CD4-positive, alpha-beta T cell treated with Interleukin-17A for 1 hour (primary cell): ENCODE data around the gene STOX1.
A peak's percentile ranks its signal among the peaks of the same experiment; 100 is the strongest.
"Not testable (repeated sequence)": the region's sequence is repeated elsewhere in the genome, so short reads cannot be mapped to it uniquely, and the experiment has no call there.

Source experiments
- DNase-seq: peaks from one replicate; pipeline ENCODE4 v3.0.0-alpha.2; 2020

Gene STOX1, protein sequence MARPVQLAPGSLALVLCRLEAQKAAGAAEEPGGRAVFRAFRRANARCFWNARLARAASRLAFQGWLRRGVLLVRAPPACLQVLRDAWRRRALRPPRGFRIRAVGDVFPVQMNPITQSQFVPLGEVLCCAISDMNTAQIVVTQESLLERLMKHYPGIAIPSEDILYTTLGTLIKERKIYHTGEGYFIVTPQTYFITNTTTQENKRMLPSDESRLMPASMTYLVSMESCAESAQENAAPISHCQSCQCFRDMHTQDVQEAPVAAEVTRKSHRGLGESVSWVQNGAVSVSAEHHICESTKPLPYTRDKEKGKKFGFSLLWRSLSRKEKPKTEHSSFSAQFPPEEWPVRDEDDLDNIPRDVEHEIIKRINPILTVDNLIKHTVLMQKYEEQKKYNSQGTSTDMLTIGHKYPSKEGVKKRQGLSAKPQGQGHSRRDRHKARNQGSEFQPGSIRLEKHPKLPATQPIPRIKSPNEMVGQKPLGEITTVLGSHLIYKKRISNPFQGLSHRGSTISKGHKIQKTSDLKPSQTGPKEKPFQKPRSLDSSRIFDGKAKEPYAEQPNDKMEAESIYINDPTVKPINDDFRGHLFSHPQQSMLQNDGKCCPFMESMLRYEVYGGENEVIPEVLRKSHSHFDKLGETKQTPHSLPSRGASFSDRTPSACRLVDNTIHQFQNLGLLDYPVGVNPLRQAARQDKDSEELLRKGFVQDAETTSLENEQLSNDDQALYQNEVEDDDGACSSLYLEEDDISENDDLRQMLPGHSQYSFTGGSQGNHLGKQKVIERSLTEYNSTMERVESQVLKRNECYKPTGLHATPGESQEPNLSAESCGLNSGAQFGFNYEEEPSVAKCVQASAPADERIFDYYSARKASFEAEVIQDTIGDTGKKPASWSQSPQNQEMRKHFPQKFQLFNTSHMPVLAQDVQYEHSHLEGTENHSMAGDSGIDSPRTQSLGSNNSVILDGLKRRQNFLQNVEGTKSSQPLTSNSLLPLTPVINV

DNA sequence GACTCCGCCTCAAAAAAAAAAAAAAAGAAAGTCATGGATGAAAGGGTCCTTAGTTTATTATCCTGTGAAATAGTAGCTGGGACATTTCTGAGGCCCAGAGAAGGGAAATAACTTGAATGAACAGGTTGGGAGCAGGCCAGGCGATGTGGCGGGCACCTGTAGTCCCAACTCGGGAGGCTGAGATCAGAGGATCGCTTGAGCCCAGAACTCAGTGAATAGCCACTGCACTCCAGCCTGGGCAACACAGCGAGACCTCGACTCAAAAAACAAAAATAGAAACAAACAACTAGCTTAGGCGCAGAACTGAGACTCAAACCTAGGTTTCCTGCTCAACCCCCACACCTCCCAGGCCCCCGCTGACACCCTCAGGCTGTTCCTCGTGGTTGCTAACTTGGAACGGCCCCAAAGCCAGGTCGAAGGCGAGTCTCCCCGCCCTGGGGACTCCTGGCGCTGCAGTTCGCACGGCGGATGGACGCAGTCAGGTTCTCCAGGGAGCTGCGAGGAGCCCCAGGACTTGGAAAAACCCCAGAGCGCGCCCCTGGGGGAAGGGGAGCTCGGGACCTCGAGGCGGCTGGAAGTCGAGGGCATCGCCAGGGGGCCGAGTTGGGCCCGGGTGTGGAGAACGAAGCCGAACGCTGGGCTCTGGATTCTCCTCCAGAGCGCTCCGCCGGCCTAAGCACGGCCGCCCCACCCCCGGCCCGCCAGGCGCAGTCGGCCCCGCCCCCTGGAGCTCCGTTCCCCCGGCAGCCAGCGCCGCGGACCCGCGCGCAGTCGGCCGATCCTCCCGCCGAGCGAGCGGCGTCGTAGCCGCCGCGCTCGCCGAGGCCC is at the start of gene STOX1:
TSS of gene STOX1 (plus strand) at position 768 of the 828 bp plus-strand sequence. CDS start 93 bp downstream, outside the sequence.
- peak; percentile 38 for DNase-seq

DNA sequence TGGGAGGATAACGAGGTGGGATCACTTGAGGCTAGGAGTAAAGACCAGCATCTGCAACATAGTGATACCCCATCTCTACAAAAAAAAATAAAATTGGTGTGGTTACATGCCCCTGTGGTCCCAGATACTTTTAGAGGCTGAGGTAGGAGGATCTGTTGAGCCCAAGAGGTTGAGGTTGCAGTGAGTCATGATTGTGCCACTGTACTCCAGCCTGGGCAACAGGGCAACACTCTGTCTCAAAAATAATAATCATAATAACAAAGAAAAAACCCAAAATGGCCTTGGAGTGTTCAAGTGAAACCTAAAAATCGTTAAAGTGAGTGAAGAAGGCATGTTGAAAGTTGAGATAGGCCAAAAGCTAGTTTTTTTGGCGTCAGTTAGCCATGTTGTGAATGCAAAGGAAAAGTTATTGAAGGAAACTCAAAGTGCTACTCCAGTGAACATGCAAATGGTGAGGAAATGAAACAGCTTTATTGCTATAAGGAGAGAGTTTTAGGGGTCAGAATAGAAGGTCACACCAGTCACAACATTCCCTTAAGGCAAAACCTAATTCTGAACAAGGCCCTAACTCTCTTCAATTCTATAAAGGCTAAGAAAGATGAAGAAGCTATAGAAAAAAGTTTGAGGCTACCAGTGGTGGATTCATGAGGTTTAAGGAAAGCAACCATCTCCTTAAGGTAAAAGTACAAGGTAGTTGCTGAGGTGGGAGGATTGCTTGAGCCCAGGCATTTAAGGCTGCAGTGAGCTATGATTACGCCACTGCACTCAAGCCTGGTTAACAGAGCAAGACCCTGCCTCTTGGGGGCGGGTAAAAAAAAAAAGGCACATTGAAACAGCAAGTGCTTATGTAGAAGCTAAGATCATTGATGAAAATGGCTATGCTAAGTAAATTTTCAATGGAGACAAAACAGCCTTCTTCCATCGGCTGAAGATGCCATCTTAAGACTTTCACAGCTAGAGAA is 45.4 kb upstream of the STOX1 start:
- no peak for DNase-seq

DNA sequence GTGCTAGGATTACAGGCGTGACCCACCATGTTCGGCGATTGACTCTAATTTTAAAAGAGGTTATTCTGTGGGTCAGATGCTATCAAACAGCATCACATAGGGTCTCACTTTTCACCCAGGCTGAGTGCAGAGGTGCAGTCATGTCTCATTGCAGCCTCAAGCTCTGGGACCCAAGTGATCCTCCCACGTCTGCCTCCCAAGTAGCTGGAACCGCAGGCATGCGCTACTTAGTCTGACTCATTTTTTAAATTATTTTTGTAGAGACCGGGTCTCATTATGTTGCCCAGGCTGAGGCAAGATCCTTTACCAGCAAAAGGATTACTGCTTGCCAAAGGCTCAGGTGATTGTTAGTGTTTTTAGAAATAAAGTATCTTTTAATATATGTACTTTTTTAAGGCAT is 42.9 kb upstream of the STOX1 start:
- no peak for DNase-seq

DNA sequence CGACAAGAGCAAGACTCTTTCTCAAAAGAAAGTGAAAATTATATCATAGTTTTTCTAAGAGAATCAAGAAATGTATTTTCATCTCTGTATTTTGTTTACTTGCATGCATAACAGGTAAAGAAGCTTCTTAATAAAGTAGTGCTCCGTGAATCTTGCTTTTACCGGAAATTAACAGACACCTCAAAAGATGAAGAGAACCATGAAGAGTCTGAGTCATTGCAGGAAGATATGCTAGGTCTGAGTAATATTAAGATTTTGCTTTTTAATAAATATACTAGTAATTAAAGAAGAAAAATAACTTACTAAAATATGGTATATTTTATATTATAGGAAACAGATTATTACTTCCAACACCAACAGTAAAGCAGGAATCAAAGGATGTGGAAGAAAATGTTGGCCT is 39.5 kb upstream of the STOX1 start:
- DNase-seq: no peak

DNA sequence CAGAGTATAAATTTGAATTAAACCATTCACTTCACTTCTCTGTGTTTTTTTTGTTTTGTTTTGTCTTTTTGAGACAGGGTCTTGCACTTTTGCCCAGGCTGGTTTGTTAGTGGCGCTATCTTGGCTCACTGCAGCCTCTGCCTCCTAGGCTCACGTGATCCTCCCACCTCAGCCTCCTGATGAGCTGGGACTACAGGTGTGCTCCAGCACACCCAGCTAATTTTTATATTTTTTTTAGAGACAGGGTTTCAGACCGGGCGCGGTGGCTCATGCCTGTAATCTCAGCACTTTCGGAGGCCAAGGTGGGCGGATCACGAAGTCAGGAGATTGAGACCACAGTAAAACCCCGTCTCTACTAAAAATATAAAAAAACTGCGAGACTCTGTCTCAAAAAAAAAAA is 36.9 kb upstream of the STOX1 start:
- DNase-seq: no peak

DNA sequence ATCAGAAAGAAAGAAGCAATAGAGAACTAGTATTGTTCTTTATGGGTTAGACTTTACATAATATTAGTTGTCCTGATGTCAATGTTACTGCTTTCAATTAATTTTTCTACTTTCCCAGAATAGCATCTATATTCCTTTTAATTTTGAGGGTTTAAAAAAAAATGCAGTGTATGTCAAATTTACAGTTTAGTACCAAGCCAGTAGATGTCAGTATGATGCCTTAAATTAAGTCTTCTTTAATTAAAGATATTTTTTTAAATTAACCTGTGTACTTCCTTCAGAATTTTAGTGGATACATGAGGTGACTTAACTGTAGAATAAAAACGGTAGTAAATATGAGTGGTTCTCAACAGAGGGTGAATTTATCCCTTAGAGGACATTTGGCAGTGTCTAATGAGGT is 35.2 kb upstream of the STOX1 start:
- DNase-seq: no peak

DNA sequence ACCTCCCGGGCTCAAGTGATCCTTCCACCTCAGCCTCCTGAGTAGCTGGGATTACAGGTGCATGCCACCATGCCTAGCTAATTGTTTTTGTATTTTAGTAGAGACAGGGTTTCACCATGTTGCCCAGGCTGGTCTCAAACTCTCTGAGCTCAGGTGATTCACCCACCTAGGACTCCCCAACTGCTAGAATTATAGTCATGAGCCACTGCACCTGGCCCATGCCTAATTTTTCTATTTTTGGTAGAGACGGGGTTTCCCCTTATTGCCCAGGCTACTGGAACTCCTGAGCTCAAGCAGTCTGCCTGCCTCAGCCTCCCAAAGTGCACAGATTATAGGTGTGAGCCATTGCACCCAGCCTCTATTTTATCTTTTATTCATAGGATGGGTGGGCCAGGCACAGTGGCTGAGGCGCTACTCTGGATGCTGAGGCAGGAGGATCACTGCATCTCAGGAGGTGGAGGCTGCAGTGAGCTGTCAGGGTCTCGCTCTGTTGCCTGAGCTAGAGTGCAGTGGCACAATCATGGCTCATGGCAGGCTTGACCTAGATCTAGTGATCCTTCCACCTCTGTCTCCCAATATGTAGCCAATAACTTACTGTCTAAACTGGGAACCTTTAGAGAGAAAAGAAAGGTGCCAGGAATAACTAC is 31.3 kb upstream of the STOX1 start:
- no peak for DNase-seq

DNA sequence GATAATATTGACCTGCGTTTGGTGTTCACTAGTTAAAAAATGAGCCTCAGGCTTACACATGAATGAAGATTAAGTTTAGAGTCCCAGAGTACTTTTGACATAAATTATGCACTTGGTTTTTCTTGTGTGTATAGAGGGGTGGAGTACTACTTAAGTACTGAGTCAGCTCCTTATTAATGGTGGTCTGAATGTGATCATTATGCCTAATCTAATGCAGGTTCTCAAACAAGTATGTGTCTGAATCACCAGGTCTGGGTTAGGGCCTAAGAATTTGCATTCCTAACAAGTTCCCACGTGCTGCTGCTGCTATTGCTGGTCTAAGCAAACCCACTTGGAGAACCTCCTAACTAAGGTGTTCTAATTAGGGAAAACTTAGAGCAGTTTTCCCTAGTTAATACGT is 30.7 kb upstream of the STOX1 start:
- DNase-seq: no peak

DNA sequence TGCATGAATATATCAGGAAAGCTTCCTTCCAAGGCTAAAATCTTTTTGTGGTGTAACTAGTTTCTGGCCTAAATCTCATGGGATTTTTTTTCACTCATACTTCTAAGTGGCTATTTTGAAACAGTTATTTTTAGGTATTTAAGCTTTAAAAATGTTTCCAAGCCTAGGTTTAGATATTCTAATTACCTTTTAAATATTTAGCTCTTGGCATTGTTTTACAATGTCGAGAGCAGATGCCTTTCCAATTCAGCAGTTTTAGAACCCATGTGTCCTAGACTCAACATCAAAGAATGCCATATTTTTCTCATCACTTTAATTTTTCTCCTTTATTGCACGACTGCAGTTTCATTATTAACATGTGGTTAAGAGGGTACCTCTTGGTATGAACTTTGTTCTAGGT is 27.1 kb upstream of the STOX1 start:
- DNase-seq: no peak

DNA sequence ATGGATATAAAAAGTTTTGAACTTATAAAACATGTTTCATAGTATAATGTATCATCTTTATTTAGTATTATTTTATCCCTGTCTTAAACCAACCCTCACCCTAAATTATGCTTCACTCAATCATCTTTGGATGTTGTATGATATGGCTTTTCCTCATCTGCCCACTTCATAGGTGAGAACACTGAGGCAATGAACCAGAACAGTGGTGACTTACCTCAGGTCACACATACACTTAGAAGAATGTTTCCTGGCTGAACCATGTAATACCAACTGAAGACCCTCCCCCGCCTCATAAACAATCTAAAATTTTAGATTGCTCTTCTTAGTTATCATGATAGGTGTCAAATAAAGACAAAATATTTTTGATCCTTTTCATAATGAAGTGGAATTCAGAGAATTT is 22.6 kb upstream of the STOX1 start:
- DNase-seq: no peak

DNA sequence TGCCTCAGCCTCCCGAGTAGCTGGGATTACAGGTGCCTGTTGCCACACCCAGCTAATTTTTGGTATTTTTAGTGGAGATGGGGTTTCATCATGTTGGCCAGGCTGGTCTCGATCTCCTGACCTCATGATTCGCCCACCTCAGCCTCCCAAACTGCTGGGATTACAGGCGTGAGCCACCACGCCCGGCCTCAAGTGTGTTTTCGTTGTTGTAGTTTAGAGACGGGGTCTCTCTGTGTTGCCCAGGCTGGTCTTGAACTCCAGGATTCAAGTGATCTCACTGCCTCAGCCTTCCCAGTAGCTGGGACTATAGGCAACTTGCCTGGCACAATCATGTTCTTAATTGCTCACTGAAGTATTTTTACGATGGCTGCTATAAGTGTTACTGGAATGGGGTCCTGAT is 16.5 kb upstream of the STOX1 start:
- not testable (repeated sequence) for DNase-seq

DNA sequence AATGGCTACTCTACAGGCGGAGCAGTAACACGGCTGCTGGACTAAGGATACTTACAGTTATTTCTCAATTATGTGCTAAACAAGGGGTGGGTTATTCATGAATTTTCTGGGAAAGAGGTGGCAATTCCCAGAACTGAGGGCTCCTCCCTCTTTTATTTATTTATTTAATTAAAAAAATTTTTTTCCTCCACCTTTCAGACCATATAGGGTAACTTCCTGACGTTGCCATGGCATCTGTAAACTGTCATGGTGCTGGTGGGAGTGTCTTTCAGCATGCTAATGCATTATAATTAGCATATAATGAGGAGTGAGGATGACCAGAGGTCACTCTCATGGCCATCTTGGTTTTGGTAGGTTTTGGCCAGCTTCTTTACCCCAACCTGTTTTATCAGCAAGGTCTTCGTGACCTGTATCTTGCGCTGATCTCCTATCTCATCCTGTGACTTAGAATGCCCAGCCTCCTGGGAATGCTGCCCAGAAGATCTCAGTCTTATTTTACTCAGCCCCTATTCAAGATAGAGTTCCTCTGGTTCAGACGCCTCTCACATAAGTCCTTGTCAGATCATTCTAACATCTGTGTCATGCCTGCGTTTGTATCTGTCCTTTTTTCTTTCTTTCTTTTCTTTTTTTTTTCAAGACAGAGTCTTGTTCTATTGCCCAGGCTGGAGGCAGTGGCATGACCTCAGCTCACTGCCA is 15.9 kb upstream of the STOX1 start:
- no peak for DNase-seq

DNA sequence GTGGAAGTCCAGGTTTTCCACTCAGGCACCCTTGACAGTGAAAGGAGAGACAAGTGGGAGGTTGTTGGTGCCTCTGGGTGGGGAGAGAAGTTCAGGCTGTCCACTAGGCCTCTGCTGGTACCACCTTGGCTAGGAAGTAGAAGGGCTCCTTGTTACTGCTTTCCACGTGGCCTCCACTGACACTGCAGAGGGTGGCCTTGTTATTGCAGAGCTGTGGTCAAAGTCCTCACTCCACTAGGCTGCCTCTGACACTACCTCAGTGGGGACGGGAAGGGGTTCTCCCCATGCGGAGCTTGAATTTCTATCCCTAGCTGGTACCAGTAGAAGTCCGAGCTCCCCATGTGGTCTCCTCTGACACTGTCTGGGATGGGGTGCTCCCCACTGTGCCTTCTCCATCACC is 14.9 kb upstream of the STOX1 start:
- DNase-seq: no peak

DNA sequence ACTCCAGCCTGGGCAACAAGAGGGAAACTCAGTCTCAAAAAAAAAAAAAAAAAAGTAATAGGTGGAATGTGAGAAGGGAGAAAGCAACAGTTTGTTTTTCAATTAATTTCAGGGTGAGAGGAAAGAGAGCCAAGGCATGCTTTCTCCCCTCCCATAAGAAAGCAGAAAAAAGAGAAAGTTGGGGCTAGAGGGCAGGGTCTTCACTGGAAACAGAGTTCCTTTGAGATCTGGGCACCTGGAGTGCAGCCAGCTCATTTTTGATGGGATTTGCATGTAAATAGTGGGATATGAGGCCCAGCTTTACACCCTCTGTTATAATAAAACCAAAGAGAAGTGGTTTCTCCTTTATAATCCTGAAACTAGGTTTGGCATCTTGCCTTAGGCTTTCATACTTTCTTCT is 13.8 kb upstream of the STOX1 start:
- no peak for DNase-seq

DNA sequence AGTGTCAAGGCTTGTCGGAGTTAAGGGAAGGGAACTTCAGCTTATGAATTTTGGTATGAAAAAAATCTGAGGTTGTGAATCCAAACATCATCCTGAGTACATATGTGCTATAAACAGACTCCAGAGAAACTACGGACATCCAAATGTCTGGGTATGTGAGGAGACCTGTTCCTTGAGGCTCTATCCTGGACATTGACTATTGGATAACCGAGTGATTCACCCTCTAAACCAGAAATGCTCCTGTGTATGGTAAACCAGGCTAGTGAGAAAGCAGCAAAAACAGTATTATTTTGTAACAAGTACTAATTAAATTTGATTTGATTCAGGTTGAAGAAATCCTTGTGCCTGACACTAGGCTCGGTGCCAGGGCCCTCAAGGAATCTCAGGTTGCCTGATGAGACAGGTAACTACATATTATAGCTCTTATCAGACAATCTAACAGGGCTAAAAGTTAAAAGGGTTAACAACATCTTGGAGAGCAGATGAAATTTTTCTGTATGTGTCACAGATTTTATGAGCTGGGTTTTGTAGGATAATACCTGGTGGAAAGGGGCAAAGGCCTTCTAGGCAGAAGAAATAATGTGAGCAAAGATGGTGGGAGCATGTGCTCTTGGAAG is 10.4 kb upstream of the STOX1 start:
- no peak for DNase-seq

DNA sequence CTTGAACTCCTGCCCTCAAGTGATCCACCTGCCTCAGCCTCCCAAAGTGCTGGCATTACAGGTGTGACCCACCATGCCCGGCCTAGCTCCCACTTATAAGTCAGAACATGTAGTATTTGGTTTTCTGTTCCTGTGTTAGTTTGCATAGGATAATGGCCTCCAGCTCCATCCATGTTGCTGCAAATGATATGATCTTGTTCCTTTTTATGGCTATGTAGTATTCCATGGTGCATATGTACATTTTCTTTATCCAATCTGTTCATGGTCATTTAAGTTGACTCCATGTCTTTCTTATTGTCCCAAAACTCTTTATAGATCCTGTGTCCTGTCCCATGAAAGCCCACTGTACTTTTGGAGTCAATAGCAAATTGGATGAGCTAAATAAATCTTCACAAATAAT is 7.0 kb upstream of the STOX1 start:
- not testable (repeated sequence) for DNase-seq

DNA sequence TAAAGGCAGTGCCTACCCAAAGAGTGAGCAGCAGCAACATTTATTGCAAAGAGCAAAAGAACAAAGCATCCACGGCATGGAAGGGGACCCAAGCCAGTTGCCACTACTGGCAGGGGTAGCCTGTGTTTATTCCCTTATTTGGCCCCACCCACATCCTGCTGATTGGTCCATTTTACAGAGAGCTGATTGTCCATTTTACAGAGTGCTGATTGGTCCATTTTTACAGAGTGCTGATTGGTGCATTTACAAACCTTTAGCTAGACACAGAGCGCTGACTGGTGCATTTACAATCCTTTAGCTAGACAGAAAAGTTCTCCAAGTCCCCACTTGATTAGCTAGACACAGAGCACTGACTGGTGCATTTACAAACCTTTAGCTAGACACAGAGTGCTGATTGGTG is 4.7 kb upstream of the STOX1 start:
- DNase-seq: not testable (repeated sequence)

DNA sequence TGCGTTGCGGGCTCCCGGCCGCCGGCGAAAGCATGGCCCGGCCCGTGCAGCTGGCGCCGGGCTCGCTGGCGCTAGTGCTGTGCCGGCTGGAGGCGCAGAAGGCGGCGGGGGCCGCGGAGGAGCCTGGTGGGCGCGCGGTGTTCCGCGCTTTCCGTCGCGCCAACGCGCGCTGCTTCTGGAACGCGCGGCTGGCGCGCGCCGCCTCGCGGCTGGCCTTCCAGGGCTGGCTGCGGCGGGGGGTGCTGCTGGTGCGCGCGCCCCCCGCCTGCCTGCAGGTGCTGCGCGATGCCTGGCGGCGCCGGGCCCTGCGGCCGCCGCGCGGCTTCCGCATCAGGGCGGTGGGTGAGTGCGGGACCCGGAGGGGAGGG is 245 bp downstream of the STOX1 start:
- DNase-seq: not testable (repeated sequence)

DNA sequence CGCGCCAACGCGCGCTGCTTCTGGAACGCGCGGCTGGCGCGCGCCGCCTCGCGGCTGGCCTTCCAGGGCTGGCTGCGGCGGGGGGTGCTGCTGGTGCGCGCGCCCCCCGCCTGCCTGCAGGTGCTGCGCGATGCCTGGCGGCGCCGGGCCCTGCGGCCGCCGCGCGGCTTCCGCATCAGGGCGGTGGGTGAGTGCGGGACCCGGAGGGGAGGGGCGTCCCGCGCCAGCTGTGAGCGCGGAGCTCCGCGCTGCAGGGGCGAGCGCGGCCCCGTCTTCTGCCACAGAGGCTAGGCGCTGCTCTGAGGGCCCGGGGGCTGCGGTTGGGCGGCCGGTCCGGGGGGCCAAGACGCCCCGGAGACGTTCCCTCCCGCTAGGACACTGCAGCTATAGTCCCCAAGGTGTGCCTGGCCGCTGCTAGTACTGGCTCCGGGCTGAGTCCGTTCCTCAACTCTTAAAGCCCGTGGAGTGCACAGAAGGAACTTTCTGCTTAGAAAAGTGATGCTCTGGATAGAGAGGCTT is 811 bp downstream of the STOX1 start:
- peak; percentile 10 for DNase-seq

DNA sequence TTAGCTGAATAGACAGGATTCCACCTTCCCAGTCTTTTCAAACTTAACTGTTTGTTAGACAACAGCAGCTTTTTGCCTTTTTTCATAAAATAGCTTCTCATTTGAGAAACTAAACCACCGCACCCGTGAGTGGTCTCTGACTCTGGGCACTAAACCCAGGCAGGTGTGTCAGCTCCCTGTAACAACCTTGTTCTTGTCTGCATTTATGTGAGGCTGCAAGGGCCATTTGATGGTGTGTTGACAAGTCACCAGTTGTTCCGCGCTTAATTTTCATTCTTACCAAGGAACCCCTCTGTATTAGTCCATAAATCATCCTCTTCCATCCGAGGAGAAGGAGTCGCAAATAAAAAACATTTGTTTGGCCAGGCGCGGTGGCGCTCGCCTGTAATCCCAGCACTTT is 1.5 kb downstream of the STOX1 start:
- no peak for DNase-seq
